CD4-positive, alpha-beta T cell (primary cell): ENCODE results near the gene ANKRD16. TPM values are rescaled to one million over a fixed set of nuclear protein-coding genes. Genes with fewer than 3 reads are reported as not detected.
"Not testable (repeated sequence)": the region's sequence is repeated elsewhere in the genome, so short reads cannot be mapped to it uniquely, and the experiment has no call there.

Experiments
- ATAC-seq: fragments of 200-7000 bp; cut with Tn5 transposase; one replicate; pipeline ENCODE4 v1.10.0; 2022; ENCODE audit warnings: mild to moderate bottlenecking; ENCODE audit not compliant: poor library complexity
- CTCF ChIA-PET: fragments of 350-600 bp; sonication (Branson Sonifier 250); formaldehyde crosslinking; loops from one replicate; lab custom pipeline; 2021; ENCODE audit warnings: antibody characterized with exemption, inconsistent platforms; lab: Charles Lee
- POLR2A ChIA-PET: fragments of 350-600 bp; sonication (Branson Sonifier 250); formaldehyde crosslinking; loops from one replicate; lab custom pipeline; 2021; ENCODE audit warnings: antibody characterized with exemption, inconsistent platforms; lab: Charles Lee
- DNase-seq, 14 experiments: peaks; one replicate each; pipeline ENCODE4 v3.0.0-alpha.2; 2013 to 2020; ENCODE audit warnings: mixed read lengths in 2 of 14
- H3K27ac ChIP-seq, 2 donors: one replicate each; pipeline versions ENCODE4 v1.5.1 to v1.7.0; 2013; ENCODE audit warnings: low read length in 2 of 2, low read depth in 1 of 2, mild to moderate bottlenecking in 1 of 2
- H3K27me3 ChIP-seq, 2 experiments: 1 replicate in 1 of 2; 2 replicates in 1 of 2; pipeline versions ENCODE4 v1.6.1 to v1.7.0; 2013; ENCODE audit warnings: low read length in 2 of 2, control low read depth in 1 of 2, mild to moderate bottlenecking in 1 of 2, moderate library complexity in 1 of 2; ENCODE audit not compliant: insufficient read depth in 2 of 2, control insufficient read depth in 1 of 2
- H3K36me3 ChIP-seq: one replicate; pipeline ENCODE4 v1.6.1; 2013; ENCODE audit warnings: low read length, control low read depth; ENCODE audit not compliant: insufficient read depth
- H3K4me1 ChIP-seq: one replicate; pipeline ENCODE4 v1.6.1; 2013; ENCODE audit warnings: low read length, control low read depth; ENCODE audit not compliant: insufficient read depth
- H3K4me3 ChIP-seq: one replicate; pipeline ENCODE4 v1.5.1; 2013; ENCODE audit warnings: mild to moderate bottlenecking, low read length, moderate library complexity
- H3K9me3 ChIP-seq, 2 experiments: 1 replicate in 1 of 2; 2 replicates in 1 of 2; pipeline versions ENCODE4 v1.6.1 to v1.7.0; 2013; ENCODE audit warnings: low read length in 2 of 2, mild to moderate bottlenecking in 2 of 2, control low read depth in 1 of 2, moderate library complexity in 1 of 2; ENCODE audit not compliant: control insufficient read depth in 1 of 2, insufficient read depth in 1 of 2
- H3K27ac Mint-ChIP-seq: one replicate; pipeline ENCODE4 v1.8.0; 2020; ENCODE audit warnings: mixed read lengths
- H3K27me3 Mint-ChIP-seq: one replicate; pipeline ENCODE4 v1.8.0; 2021; ENCODE audit warnings: mixed read lengths
- H3K36me3 Mint-ChIP-seq: one replicate; pipeline ENCODE4 v1.8.0; 2021; ENCODE audit warnings: low read depth, mixed read lengths
- H3K4me1 Mint-ChIP-seq: one replicate; pipeline ENCODE4 v1.8.0; 2021; ENCODE audit warnings: low read depth, mixed read lengths
- H3K4me3 Mint-ChIP-seq: one replicate; pipeline ENCODE4 v1.8.0; 2020; ENCODE audit warnings: mild to moderate bottlenecking, mixed read lengths
- H3K9me3 Mint-ChIP-seq: one replicate; pipeline ENCODE4 v1.8.0; 2020; ENCODE audit warnings: mixed read lengths
- intact Hi-C, 2 experiments: fragments of 100-400 bp; cut with DNase I in 1 of 2; cut with micrococcal nuclease in 1 of 2; formaldehyde crosslinking; loops; one replicate each; pipeline versions ENCODE4 v1.15.1 to v1.9.0; 2023 to 2025; cut with DNase I, micrococcal nuclease
- total RNA-seq, 174 experiments: library from RNA in 2 of 174; stranded (reverse) in 2 of 174; gene quantifications; one replicate each; pipeline ENCODE4 v1.2.3 and lab custom pipeline; 2021 to 2026
- TF ChIP-seq, protein P1 (sequence below): fragments of 200-600 bp; IDR thresholded peaks from one replicate; pipeline ENCODE4 v1.8.0; 2022; ENCODE audit warnings: antibody characterized with exemption, mild to moderate bottlenecking

The ANKRD16 gene
- total RNA-seq, 2 experiments from 2014 or later: 1.4 to 1.8 TPM

DNA sequence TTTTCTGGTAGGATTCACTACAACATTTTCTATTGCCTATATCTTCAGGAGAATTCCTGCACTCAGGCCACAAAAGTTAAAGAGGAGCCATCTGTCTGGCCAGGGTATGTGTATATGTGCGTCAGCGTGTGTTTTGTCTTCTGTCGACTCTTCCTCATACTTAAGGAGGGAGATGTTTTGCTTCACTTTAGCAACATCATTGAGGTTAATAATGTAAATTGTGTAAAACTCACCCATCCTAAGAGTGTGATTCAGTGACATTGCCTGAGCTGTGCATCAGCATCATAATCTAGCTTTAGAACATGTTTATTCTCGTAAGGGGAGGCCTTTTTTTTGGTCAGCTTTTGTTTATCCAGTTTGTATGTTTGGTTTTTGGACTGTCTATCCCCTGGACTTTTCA is 24.0 kb upstream of the ANKRD16 start:
- TF ChIP-seq, protein P1, sequence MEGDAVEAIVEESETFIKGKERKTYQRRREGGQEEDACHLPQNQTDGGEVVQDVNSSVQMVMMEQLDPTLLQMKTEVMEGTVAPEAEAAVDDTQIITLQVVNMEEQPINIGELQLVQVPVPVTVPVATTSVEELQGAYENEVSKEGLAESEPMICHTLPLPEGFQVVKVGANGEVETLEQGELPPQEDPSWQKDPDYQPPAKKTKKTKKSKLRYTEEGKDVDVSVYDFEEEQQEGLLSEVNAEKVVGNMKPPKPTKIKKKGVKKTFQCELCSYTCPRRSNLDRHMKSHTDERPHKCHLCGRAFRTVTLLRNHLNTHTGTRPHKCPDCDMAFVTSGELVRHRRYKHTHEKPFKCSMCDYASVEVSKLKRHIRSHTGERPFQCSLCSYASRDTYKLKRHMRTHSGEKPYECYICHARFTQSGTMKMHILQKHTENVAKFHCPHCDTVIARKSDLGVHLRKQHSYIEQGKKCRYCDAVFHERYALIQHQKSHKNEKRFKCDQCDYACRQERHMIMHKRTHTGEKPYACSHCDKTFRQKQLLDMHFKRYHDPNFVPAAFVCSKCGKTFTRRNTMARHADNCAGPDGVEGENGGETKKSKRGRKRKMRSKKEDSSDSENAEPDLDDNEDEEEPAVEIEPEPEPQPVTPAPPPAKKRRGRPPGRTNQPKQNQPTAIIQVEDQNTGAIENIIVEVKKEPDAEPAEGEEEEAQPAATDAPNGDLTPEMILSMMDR: no peak
- Mint-ChIP-seq H3K27ac (no peak overlapping the region), H3K4me1 (no peaks in the 10 kb centered on the region), H3K4me3 (no peak overlapping the region), H3K27me3 (no peaks in the 10 kb centered on the region), H3K36me3 (peaks cover 93% of the 10 kb centered on the region), H3K9me3 (no peaks in the 10 kb centered on the region)
- Histone ChIP-seq H3K4me1 (no peaks in the 10 kb centered on the region), H3K27ac (no peak overlapping the region), H3K36me3 (peaks cover 95% of the 10 kb centered on the region), H3K27me3 (no peaks in the 10 kb centered on the region), H3K9me3 (no peaks in the 10 kb centered on the region), H3K4me3 (no peak overlapping the region)
- intact Hi-C loops: no loop called here
- ChIA-PET POLR2A (no interaction called here), CTCF (no interaction called here)
- DNase-seq (no peak), ATAC-seq (no peak)

DNA sequence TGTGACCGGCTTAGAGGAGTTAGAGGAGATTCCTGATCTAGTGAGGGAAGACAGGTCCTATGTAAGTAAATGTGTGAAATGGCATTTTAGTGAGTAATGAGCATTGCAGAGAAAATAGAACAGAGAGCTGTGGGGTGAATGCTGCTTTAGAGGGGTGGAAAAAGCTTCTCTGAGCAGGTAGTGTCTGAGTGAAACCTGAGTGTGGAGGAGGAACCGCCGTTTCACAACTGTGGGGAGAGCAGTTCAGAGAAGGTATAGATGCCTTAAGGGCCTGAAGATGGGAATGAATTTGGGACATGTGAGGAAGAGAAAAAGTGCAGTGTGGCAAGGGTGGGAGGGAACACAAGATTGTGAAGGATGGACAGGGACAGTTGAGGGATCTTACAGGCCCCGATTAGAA is 22.0 kb upstream of the ANKRD16 start:
- intact Hi-C loops: no loop called here
- Mint-ChIP-seq H3K4me3 (no peak overlapping the region), H3K27ac (no peak overlapping the region), H3K4me1 (peaks cover 9% of the 10 kb centered on the region), H3K36me3 (peaks cover 93% of the 10 kb centered on the region), H3K9me3 (no peaks in the 10 kb centered on the region), H3K27me3 (no peaks in the 10 kb centered on the region)
- Histone ChIP-seq H3K27ac (no peak overlapping the region), H3K4me3 (no peak overlapping the region), H3K4me1 (no peaks in the 10 kb centered on the region), H3K27me3 (no peaks in the 10 kb centered on the region), H3K36me3 (peaks cover 82% of the 10 kb centered on the region), H3K9me3 (no peaks in the 10 kb centered on the region)
- TF ChIP-seq, protein P1: no peak
- DNase-seq: no peak
- POLR2A ChIA-PET: no interaction called here
- CTCF ChIA-PET: no interaction called here
- ATAC-seq: no peak

DNA sequence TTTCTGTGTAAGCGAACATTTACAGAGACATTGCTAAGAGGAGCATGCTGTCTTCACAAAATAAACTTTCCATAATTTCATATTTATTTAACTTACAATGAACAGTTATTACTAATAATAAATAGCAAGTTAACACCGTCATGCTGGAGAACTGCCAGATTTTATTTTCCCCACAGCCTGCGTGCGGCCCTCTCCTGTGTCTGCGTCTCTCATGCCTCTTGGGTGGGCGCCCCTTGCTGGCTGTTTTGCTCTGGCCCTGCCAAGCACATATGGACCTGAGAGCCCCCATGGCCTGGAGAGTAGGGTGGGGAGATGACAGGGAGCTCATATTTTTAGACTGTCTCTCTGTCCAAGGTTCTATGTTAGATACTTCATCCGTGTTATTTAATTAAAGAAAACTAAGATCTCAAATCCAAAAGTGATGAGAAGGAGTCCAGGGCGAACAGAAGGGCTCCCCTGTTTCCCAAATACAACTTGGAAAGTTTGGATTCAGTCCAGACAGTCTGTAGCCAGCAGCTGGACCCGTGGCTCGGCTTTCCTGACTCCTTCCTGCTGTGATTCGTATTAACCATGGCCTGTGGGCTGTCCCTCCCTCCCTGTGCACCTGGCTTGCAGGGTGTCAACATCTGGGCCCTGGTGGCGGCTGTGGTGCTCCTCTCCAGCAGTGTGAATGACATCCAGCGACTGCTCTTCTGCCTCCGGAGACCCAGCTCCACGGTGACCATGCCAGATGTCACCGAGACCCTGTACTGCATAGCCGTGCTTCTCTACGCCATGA is 20.8 kb upstream of the ANKRD16 start:
- intact Hi-C loops: no loop called here
- H3K27me3 Mint-ChIP-seq: no peaks in the 10 kb centered on the region
- H3K9me3 Mint-ChIP-seq: no peaks in the 10 kb centered on the region
- ChIA-PET CTCF (no interaction called here), POLR2A (interaction anchor here (1.3 kb wide), 1 partner anchor 18 kb away, joined by 3 read pairs; no protein-coding TSS in a partner anchor)
- H3K4me1 Mint-ChIP-seq: peaks cover 19% of the 10 kb centered on the region
- H3K27ac ChIP-seq: no peak overlapping the region
- H3K27me3 ChIP-seq: no peaks in the 10 kb centered on the region
- TF ChIP-seq, protein P1: no peak
- no peak overlapping the region for H3K4me3 ChIP-seq
- ATAC-seq (no peak), DNase-seq (no peak)
- H3K36me3 Mint-ChIP-seq: peaks cover 93% of the 10 kb centered on the region
- H3K9me3 ChIP-seq: no peaks in the 10 kb centered on the region
- peaks cover 78% of the 10 kb centered on the region for H3K36me3 ChIP-seq
- H3K27ac Mint-ChIP-seq: no peak overlapping the region
- H3K4me1 ChIP-seq: peaks cover 4% of the 10 kb centered on the region
- no peak overlapping the region for H3K4me3 Mint-ChIP-seq

DNA sequence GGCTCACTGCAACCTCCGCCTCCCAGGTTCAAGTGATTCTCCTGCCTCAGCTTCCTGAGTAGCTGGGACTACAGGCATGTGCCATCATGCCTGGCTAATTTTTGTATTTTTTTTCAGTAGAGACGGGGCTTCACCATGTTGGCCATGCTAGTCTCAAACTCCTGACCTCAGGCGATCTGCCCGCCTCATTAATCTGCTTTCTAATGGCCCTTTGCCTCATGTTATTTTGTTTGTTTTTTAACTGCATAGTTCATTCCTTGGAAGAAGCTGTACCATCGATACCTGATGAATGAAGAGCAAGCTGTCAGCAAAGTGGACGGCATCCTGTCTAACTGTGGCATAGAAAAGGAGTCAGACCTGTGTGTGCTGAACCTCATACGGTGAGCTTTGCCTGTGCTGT is 19.0 kb upstream of the ANKRD16 start:
- H3K27me3 ChIP-seq, H3K4me3 ChIP-seq, intact Hi-C loops, H3K27me3 Mint-ChIP-seq, H3K9me3 Mint-ChIP-seq, CTCF ChIA-PET, H3K9me3 ChIP-seq, POLR2A ChIA-PET, DNase-seq, ATAC-seq, H3K27ac ChIP-seq, H3K4me1 ChIP-seq, H3K27ac Mint-ChIP-seq, H3K4me3 Mint-ChIP-seq: not testable (repeated sequence)
- peaks cover 28% of the 10 kb centered on the region for H3K4me1 Mint-ChIP-seq
- H3K36me3 ChIP-seq: peaks cover 60% of the 10 kb centered on the region
- peaks cover 84% of the 10 kb centered on the region for H3K36me3 Mint-ChIP-seq
